Activated CD4-positive, alpha-beta T cell treated with anti-CD3 and anti-CD28 coated beads for 24 hours (primary cell): ENCODE results near the gene HACD2.
A peak's percentile ranks its signal among the peaks of the same experiment; 100 is the strongest.

Experiments used
- DNase-seq, 2 donors: peaks; one replicate each; pipeline ENCODE4 v3.0.0-alpha.2; 2020; ENCODE audit warnings: low read depth in 2 of 2

Gene HACD2

DNA sequence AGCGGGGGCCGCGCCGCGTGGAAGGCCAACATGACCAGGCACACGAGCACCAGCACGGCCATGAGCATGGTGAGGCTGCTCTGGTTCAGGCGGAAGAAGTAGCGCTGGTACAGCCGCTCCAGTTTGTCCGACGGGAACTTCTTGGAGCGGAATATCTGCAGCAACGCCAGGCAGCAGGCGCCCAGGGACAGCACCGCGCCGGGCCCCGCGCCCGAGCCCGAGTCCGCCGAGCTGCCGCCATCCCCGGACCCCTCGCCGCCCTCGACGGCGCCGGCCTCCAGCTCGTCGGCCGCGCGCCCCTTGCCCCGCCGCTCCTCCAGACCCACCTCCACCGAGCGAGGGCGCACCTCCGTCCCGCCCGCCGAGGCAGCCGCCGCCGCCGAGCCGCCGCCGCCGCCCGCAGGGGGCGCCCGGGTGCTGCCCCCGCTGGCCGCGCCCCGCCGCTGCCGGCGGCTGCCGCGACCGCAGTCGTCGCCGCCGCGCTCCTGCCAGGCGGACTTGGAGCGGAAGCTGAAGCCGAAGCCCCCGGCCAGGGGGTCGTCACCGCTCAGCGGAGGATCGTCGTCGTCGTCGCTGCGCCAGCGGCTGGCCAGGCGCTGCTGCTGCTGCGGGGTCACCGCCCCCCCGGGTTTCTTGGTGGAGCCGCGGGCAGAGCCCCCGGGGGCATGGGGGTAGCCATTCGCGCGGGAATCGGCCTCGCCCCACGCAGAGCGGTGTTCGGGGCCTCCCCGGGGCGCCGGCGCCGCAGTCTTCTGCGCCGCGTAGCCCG is 136.9 kb downstream of the HACD2 start:
- peak; percentile 10 to 26 for DNase-seq

DNA sequence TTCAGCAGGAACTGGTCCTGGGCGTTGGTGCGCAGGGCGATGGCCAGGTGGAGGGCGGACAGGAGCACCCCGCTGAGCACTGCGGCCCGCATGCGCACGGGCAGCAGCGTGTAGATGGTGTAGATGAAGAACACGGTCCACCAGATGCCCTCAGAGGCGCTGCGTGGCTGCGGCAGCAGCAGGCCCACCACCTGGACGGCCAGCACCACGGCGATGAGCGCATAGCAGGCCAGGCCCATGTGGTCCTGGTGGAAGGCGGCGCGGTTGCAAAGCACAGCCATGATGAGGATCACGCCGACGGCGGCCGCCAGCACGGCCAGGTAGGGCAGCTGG is 137.5 kb downstream of the HACD2 start:
- DNase-seq = no peak

DNA sequence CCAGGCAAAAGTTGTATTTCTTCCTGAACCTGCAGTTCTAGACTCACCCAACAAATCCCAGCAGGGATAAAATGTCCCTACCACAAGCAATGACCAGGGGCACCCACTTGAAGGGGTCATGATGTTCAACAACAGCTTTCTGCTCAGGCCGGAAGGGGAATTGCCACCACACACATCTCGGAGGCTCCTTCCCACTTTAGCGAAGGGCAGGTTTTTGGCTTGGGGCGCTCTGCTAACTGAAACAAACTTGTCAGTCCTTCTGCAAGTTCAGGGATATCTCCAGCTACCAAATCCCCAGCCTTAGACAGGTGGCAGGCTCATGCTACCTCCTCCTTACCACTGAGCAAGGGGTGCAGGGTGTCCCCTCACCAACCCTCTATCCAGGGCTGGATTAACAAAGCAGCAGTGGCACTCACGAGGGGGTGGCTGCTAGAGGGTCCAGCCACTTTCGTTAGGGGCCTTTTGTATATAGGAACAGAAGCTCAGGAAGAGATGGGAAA is 138.2 kb downstream of the HACD2 start:
- no peak for DNase-seq

DNA sequence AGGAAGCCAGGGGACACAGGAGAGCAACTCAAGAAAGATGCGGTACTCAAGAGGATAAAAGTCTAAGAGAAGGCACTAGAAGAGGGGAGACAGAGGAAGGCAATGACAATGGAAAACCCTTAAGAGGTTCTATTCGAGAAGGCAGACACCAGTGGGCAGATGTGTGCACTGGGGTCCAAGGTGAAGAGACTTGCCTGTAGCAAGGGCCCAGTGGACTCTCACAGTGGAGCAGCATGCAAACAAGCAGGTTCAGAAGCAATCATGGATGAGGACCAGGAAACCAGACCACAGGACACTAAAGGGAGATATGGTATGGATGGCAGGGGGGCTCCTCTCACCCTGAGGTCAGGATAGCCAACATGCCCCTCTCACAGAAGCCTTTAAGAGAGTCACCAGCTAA is 138.6 kb downstream of the HACD2 start:
- DNase-seq = no peak

DNA sequence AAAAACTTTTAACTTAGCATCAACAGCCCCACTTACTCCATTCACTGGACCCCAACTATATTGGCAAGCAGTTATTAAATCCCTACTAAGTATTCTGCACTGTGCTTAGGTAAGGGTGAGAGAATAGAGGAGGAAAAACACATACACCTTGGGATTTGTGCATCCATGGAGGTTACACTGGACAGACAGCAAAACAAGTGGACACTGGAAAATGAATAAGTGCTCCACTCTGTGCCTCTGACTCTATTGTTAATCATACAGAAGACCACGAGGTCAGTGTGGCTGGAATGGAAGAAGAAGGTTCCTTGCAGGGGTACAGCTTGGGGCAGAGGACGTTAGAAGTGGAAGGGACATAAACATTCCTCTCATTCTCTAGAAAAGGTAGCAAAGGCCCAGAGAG is 139.2 kb downstream of the HACD2 start:
- no peak for DNase-seq

DNA sequence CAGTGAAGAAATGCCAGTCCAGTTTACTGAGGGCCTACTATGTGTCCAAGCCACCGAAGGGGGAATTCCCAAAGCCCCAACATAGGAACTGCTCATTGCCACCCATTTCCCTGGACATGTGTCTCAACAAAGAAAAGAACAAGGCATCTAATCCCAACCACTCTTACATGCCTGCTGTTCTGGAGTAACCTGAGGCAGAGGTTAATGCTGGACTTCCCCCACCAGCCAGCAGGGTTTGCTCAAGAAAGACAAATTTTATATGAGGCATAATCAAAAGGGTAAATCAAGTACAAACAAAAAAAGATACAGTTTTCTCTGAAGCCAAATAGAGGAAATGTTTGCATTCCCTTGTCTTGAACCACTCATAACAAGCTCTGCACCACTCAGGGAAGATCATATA is 140.1 kb downstream of the HACD2 start:
- no peak for DNase-seq

DNA sequence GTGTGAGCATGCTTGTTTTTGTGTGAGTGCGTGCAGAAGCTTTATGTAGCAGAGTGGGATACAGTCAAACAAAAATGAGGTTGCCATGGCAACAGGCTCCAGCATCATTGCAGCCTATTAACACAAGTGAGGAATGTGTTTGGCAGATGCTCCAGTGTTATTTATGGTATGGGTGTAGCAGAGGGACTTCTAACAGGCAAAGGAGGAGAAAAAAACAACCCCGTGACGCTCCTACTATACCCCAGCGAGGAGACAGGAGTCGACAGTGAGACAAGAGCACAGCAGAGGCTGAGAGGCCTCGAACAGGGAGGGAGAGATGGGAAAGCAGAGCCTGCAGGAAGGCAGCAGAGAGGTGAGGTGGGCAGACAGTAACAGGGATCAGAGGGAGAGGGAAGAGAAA is 140.8 kb downstream of the HACD2 start:
- no peak for DNase-seq

DNA sequence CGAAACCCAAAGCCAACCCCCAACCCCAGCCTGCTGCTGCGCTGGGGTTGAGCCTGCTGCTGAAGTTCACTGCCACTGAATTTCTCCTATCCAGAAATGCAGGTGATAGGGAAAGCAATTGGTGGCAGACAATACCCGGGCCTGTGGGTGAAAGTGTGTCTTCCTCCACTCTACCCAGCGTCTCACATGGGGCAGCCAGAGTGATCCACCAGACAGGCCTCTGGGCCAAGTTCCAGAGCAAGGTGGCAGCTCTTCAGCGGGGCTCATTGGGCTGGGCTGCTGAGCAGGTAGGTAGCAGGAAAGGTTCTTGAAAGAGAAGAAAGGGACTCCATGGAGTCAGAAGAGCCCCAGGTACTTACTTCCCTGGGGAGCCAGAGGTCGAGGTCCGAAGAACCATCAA is 141.9 kb downstream of the HACD2 start:
- no peak for DNase-seq

DNA sequence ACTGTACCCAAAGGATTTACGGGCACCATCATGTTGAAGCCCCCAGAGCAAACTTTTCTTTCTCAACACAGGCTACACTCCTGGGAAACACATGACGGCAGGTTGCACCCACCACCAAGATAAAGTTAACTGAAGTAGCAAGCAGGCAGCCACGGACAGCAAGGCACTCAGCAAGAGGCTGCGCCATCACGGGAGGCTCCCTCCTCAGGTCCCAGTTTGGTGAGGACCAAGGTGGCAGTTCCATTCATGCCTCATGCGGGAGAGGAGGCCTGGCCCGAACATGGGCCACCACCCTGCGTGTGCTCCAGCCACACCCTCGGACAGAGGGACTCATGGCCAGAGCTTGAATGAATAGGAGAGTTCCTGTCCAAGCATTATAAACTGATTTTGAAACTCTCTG is 142.7 kb downstream of the HACD2 start:
- DNase-seq = no peak
